ENCODE data around the gene FAM124A.

The FAM124A gene

DNA sequence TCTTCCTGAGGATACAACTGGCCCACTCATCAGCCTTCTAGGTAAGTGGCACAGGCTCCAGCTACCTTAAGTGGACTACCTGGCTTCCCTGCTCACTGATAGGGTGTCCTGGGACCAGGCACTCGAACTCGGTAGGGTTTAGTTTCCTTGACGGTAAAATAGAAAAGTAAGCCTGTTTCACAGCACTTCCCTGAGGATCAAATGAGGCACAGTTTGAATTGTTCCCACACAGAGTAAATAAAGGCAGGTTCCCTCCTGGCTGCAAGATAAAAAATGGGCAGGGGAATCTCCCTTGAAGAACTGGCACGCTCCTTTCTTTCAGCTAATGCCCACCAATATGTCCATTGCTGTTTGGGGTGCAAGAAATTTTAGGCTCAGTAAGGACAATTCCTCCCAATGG lies 1.1 kb upstream of the FAM124A start:
- DNase-seq (ENCODE audit: low spot score): no peak

- no peak for DNase-seq (ENCODE audit: low spot score)
Measured at GRCh38 chr13:51221674-51222036, 543 bp upstream of the FAM124A start.

DNA sequence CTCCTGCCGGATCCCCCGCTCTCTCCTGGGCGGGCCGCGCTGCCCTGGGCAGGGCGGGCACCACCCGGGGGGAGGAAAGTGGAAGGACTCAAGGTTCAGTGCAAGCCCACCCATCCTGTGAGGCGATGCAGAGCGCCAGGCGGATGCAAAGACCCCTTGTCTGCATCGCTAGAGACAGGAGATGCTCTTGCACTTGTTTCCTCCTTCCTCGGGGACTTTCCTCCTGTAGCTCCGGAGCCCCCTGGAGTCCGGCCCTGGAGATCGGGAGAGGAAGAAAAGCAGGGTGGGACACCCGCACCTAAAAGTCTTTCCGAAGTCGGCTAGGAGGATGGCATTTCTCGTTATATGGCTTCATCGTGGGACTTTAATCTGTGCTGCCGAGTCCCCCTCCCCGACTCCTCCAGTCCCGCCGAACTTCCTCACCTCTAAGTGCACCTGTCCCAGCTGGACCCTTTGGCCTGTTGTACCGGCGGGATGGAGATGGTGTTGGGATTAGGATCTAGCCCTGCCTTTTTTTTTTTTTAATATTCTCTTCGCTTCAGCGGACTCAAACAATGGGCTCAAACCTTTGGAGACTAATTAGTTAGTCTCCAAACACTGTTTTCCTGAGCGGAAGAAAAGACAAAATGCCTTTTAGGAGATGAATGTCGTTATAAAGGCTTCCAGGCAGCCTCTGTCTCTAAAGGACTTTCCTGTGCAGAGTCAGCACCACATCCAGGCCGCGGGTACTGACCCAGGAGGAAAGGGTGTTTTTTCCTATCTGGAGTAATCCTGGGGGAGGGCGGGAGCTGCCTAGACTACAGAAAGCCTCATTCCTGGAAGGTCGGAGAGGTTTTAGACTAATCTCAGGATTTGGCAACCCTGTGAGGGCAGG lies 725 bp downstream of the FAM124A start:
- DNase-seq (ENCODE audit: low spot score): no peak

- no peak for DNase-seq (ENCODE audit: low spot score)
Measured at GRCh38 chr13:51223560-51224270, 1.5 kb downstream of the FAM124A start.

- DNase-seq (ENCODE audit: low spot score): no peak
Measured at GRCh38 chr13:51225029-51225428, 2.8 kb downstream of the FAM124A start.

GRCh38 chr13:51227404-51227803 lies 5.2 kb downstream of the FAM124A start:
- DNase-seq (ENCODE audit: low spot score): no peak

DNA sequence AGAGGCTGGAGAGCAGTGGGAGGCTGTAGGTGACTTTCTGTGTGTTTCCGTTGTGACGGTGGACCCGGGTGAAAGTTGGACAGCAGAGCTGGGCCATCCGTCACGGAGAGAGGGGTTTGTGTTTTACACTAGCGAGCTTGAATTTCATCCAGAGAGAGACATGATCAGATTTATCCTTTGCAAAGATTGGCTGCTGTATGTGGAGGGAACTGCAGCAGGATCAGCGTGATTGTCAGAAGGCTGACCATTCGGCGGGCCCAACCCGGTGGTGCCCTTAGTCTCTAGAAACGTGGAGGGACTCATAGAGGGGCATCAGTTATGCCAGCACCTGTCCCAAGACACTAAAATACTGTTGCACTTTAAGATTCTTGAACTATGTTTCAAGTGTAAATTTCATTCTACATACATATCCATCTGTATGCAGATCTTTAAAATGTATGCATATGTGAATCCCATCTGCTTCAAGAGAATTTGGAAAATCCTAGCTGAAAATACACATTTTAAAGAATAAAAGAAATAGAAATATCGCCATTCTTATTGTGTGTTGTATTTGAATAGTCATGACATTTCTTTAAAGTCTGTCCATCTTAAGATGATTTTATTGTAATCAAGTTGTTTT lies 7.0 kb downstream of the FAM124A start:
- DNase-seq (ENCODE audit: low spot score): no peak

DNA sequence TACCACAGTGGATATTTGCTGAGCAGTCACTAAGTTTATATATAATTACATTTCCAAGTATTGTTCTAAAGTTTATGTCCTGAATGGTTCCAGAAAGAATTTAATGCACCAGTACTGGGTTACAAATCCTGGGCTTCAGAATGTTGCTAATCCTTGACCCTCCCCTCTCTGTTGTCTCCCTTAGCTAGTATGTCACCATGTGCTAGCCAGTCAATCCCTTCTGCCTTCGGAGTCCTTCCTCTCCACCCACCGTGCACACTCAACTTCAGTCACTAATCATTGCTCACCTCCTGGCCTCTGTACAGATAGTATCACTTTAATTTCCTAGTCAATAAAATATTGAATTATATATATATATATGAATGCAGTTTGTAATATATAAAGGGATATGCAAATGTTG lies 7.5 kb downstream of the FAM124A start:
- DNase-seq (ENCODE audit: low spot score): no peak

DNA sequence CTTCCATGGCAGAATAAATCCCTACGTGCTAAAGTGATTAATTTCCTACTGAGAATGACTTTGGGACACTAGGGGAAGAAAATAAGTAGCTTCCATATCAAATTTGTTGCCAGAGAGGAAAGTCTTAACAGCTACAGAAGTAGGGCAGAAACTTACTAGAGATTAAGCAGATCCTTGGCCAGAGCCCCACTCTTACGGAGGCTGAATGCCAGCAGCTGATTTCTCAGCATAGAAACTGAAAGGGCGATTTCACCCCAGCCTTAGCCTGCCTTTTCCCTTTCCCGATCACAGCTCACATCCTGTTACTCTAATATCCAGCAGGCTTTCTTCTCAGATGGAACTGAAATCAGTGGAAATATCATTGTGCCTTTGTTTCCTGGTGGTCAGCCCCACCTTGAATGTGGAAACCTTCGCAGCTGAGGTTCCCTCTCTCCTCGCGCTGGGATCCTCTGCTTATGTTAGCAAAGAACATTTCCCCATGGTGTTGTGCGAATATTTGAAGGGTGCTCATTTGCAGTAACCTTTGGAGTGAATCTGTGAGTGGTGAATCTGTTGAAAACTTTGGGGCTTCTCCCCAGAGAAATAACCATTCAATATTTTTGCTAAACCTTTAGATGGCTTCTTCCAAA lies 8.4 kb downstream of the FAM124A start:
- DNase-seq (ENCODE audit: low spot score): peak; percentile 38

GRCh38 chr13:51231456-51231855 lies 9.3 kb downstream of the FAM124A start:
- no peak for DNase-seq (ENCODE audit: low spot score)

DNA sequence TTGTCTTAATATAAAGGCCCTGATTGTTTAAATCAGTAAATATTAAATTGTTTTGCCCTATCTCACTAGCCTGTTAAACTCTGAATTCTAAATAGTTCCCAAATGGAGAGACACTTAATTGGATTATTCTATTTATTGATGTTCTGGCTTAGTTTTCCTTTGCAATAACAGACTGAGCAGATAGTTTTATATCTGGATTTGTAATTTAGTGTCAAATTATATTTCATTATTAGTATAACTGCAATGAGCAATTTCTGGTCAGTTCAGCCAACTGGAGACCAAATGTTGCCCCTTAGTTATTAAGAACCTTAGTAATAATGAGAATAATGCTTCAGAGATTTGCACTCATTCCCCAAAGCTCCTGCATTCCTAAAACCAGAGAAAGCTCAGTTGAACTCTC lies 10.1 kb downstream of the FAM124A start:
- DNase-seq (ENCODE audit: low spot score): no peak

DNA sequence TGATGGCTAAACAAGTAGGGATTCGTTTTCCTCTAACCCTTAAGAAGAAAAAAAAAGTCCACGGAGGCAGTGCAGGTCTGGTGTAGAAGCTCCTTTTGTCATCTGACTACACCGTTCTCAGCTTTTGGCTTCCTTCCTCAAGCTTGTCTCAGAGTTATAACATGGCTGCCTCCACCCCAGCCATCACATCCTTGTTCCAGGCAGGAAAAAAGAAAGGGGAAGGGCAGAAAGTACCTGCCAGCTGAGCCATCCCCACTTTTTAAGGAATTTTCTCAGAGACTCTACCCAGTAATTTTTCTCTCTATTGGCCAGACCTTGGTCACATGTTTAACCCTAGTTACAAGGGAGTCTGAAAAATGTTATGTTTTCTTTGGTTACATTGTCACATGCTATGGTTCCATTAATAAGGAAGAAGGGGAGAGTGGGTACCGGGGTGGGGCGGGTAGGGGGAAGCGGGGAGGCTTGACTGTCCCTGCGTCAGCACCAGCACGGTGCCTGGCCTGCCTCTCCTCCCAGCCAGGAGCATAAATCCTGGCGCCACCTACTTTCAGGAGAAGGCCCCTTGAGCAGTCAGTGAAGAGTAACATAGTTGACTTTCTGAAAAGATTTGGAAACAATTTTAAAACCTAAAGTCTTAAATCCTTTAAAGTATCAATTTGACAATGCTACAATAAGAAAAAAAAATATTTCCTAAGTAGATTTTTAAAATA lies 11.1 kb downstream of the FAM124A start:
- no peak for DNase-seq (ENCODE audit: low spot score)

DNA sequence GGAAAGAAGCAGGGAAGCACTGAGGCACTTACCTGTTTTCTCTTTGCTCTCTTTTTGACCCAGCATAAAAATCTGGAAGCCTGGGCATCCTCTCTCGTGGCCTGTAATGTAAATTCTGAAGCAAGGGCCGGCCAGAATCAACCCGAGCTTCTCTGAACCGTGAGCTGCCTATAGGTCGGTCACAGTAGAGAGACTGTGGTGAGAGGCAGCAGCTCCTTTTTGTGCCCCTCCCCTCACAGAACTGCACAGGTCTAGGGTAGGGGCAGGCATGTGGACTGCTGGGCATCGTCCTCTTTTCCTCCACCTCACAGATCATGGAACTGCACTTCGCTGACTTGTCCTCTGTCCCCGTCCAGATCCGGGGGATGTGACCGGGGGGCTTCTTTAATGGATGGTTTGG lies 12.5 kb downstream of the FAM124A start:
- DNase-seq (ENCODE audit: low spot score): no peak

DNA sequence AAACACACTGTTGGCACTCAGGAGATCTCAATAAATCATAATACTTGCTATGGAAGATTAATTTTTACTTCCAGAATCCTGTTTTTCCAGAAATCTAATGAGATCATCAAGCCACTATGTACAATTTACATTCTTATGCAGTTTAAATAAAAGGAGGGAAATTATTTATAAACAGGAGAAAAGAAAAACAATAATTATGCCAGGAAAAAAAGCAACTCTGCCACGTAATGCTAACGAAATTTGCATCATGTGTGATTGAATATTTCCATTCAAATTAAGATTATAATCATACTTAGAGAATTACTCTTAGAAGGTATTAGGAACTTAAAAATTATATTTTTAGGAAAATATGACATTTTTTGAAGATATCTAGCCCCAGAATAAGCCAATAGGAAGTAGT lies 13.0 kb downstream of the FAM124A start:
- DNase-seq (ENCODE audit: low spot score): no peak

- no peak for DNase-seq (ENCODE audit: low spot score)
Measured at GRCh38 chr13:51235756-51236490, 13.7 kb downstream of the FAM124A start.

DNA sequence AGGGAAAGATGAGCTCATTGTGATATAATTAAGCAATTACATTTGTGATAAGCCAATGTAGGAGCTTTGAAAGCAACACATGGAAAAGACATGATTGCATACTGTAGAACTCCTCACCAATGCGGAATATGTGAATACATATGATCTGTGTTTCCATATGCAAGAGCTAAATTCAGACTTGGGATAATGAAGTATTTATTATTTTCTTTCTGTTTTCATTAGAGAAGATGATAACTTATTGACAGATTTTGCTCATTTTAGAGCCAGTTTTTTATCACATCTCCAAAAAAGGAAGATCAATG lies 14.2 kb downstream of the FAM124A start:
- DNase-seq (ENCODE audit: low spot score): no peak

- DNase-seq (ENCODE audit: low spot score): no peak
Measured at GRCh38 chr13:51237386-51237785, 15.2 kb downstream of the FAM124A start.

DNA sequence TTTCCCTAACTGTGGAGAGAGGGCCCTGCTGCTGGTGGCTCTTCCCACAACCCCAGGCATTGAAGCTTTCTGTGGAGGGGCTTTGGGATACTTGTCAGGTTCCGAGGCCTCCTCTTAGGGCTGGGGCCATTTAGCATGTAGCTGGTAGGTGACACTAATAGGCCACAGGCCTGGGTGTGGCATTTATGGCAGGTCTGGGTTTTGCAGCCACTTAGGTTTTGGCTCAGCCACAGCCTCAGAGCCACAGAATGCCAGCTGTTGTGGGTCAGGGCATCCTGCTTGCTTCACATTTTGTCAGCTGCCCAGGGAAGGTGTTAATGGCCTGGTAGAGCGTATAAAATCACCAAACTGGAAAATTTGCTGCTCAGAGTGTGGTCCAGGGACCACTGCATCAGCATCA lies 15.7 kb downstream of the FAM124A start:
- DNase-seq (ENCODE audit: low spot score): no peak

- DNase-seq (ENCODE audit: low spot score): no peak
Measured at GRCh38 chr13:51240178-51240577, 18.0 kb downstream of the FAM124A start.

DNA sequence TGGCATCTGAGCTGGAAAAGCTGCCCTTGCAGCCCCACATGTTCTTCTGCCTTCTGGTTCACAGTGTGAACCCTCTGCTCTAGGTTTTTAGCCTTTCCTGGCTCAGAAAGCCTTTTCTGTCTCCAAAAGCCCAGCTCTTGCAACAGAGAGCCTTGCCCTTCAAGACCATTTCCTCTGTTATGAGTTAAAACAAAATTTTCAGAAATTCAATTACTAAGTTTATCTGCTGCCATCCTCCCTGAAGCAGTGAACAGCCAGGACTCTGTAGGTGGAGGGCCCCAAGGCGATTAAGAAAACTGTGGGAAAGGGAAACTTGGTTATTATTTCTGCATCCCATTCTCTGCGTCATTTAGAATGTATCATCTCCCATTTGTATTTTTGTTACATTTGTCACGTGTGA lies 18.8 kb downstream of the FAM124A start:
- no peak for DNase-seq (ENCODE audit: low spot score)

DNA sequence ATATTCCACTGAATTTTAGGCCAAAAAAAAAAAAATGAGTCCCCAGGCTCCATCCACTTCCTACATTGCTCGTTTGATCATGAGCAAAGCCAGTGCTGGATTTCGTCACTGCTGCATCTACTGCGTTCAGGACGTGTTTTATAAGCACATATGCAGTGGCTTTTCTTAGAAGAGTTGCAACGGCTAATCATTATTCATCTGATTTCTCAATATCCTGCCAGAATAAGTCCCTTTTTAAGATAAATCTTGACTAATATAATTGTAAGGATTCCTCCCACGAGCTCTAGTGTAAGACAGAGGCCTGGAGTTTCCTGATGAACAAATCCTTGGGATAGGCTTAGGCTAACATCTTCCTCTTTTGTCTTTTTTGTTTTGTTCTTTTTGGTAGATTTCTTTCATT lies 19.5 kb downstream of the FAM124A start:
- DNase-seq (ENCODE audit: low spot score): no peak

DNA sequence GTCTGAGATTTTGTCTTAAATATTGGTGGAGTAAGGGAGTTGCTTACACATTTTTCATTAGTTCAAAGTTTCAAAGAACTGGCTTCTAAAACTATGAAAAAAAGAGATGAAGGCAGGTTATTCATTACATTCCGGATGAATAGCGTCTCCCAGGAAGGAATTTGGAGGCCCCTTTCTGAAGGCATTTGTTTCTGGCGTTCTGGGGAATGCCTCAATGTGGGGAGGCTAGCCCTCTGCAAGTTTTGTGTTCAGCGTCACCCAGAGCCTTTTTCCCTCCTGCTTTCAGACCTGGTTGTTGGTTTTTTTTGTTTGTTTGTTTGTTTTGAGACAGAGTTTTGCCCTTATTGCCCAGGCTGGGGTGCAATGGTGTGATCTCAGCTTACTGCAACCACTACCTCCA lies 21.0 kb downstream of the FAM124A start:
- no peak for DNase-seq (ENCODE audit: low spot score)
